T-helper 2 cell (primary cell): ENCODE data around the gene PLXDC1.
A peak's percentile ranks its signal among the peaks of the same experiment; 100 is the strongest.
"Not testable (repeated sequence)": the region's sequence is repeated elsewhere in the genome, so short reads cannot be mapped to it uniquely, and the experiment has no call there.

Source experiments
- DNase-seq, 5 experiments: peaks; one replicate each; pipeline versions ENCODE4 v3.0.0 to v3.0.0-alpha.2; 2012 to 2022

The PLXDC1 gene

GRCh38 chr17:39057701-39058206 is 93.7 kb downstream of the PLXDC1 start:
- DNase-seq: no peak

GRCh38 chr17:39054111-39054645 is 97.3 kb downstream of the PLXDC1 start:
- DNase-seq: no peak

GRCh38 chr17:39052423-39052822 is 99.0 kb downstream of the PLXDC1 start:
- not testable (repeated sequence) for DNase-seq

GRCh38 chr17:39051001-39051585 is 100.3 kb downstream of the PLXDC1 start:
- DNase-seq: no peak

- no peak for DNase-seq
Measured at GRCh38 chr17:39045948-39046679, 105.3 kb downstream of the PLXDC1 start.

GRCh38 chr17:39036009-39036408 is 115.4 kb downstream of the PLXDC1 start:
- no peak for DNase-seq

GRCh38 chr17:39035578-39035977 is 115.9 kb downstream of the PLXDC1 start:
- not testable (repeated sequence) for DNase-seq

GRCh38 chr17:39028690-39029089 is 122.7 kb downstream of the PLXDC1 start:
- no peak for DNase-seq

- no peak for DNase-seq
Measured at GRCh38 chr17:39027455-39028035, 123.9 kb downstream of the PLXDC1 start.

GRCh38 chr17:39026980-39027451 is 124.4 kb downstream of the PLXDC1 start:
- no peak for DNase-seq

GRCh38 chr17:39026346-39026745 is 125.1 kb downstream of the PLXDC1 start:
- not testable (repeated sequence) for DNase-seq

GRCh38 chr17:39022924-39023323 is 128.5 kb downstream of the PLXDC1 start:
- no peak for DNase-seq

- not testable (repeated sequence) for DNase-seq
Measured at GRCh38 chr17:39020037-39020436, 131.4 kb downstream of the PLXDC1 start.

- DNase-seq: peak in 1 of 5 experiments; percentile 21
Measured at GRCh38 chr17:39018267-39019134, 132.9 kb downstream of the PLXDC1 start.

- peak in 1 of 5 experiments; percentile 63 for DNase-seq
Measured at GRCh38 chr17:39016193-39017153, 135.0 kb downstream of the PLXDC1 start.

- no peak for DNase-seq
Measured at GRCh38 chr17:39015546-39015935, 135.9 kb downstream of the PLXDC1 start.

- no peak for DNase-seq
Measured at GRCh38 chr17:39014795-39015545, 136.5 kb downstream of the PLXDC1 start.

GRCh38 chr17:39014044-39014794 is 137.2 kb downstream of the PLXDC1 start:
- no peak for DNase-seq
